IMR-90 (cell line): ENCODE data around the gene AZIN2. TPM values are rescaled to one million over a fixed set of nuclear protein-coding genes. Genes with fewer than 3 reads are reported as not detected.
A peak's percentile ranks its signal among the peaks of the same experiment; 100 is the strongest.

ENCODE experiments used
- ATAC-seq: fragments of 200-7000 bp; cut with Tn5 transposase; 2 replicates; pipeline ENCODE4 v1.9.1; 2020; ENCODE audit warnings: low read depth, mild to moderate bottlenecking, moderate library complexity
- BruUV-seq: library from RNA; stranded (reverse); fragments of 400-500 nt; replicated peaks from 2 replicates; lab custom pipeline; 2021; lab: Mats Ljungman, UMichigan
- CTCF ChIA-PET: fragments of 300-600 bp; formaldehyde crosslinking; extraction: SDS; loops from one replicate; lab custom pipeline; 2021; ENCODE audit warnings: antibody characterized with exemption; lab: Yijun Ruan, JAX
- POLR2A ChIA-PET: fragments of 300-600 bp; sonication (Branson Sonifier 250); formaldehyde crosslinking; loops from one replicate; lab custom pipeline; 2022; ENCODE audit warnings: antibody characterized with exemption; ENCODE audit not compliant: unreplicated experiment; lab: Charles Lee
- DNase-seq: peaks from one replicate; pipeline ENCODE4 v3.0.0; 2013
- H2AFZ ChIP-seq: replicated peaks from 2 replicates; pipeline ENCODE3; 2013; ENCODE audit warnings: low read length, mild to moderate bottlenecking; ENCODE audit not compliant: poor library complexity
- H2AK5ac ChIP-seq: 2 replicates; pipeline ENCODE4 v1.6.1; 2013; ENCODE audit warnings: low read depth, low read length, inconsistent platforms
- H2AK9ac ChIP-seq: replicated peaks from 2 replicates; pipeline ENCODE3; 2013; ENCODE audit warnings: mild to moderate bottlenecking, low read depth, low read length, moderate library complexity; ENCODE audit not compliant: poor library complexity
- H2BK120ac ChIP-seq: 2 replicates; pipeline ENCODE4 v1.6.1; 2013; ENCODE audit warnings: low read depth, low read length, inconsistent platforms
- H2BK15ac ChIP-seq: 3 replicates; pipeline ENCODE4 v1.6.1; 2013; ENCODE audit warnings: low read depth, low read length, inconsistent platforms
- H2BK20ac ChIP-seq: 2 replicates; pipeline ENCODE4 v1.6.1; 2013; ENCODE audit warnings: low read depth, mild to moderate bottlenecking, inconsistent platforms, low read length, moderate library complexity
- H2BK5ac ChIP-seq: 2 replicates; pipeline ENCODE4 v1.6.1; 2013; ENCODE audit warnings: mild to moderate bottlenecking, low read depth, low read length, inconsistent platforms; ENCODE audit not compliant: poor library complexity, severe bottlenecking
- H3K14ac ChIP-seq: replicated peaks from 2 replicates; pipeline ENCODE4 v1.6.1; 2013; ENCODE audit warnings: low read depth, low read length, inconsistent platforms
- H3K18ac ChIP-seq: 2 replicates; pipeline ENCODE4 v1.6.1; 2013; ENCODE audit warnings: low read depth, low read length, control low read depth
- H3K23ac ChIP-seq: 2 replicates; pipeline ENCODE4 v1.6.1; 2013; ENCODE audit warnings: low read depth, low read length, inconsistent platforms
- H3K27ac ChIP-seq: 2 replicates; pipeline ENCODE4 v1.5.1; 2013; ENCODE audit warnings: mild to moderate bottlenecking, control low read depth, low read length; ENCODE audit not compliant: insufficient read depth
- H3K27me3 ChIP-seq: 2 replicates; pipeline ENCODE4 v1.6.1; 2013; ENCODE audit warnings: low read length; ENCODE audit not compliant: control insufficient read depth, insufficient read depth
- H3K36me3 ChIP-seq: 2 replicates; pipeline ENCODE4 v1.6.1; 2013; ENCODE audit warnings: low read length, mixed read lengths; ENCODE audit not compliant: control insufficient read depth, insufficient read depth
- H3K4ac ChIP-seq: 2 replicates; pipeline ENCODE4 v1.6.1; 2013; ENCODE audit warnings: low read depth, low read length, inconsistent platforms
- H3K4me1 ChIP-seq: 2 replicates; pipeline ENCODE4 v1.6.1; 2013; ENCODE audit warnings: low read length, mixed read lengths; ENCODE audit not compliant: control insufficient read depth, insufficient read depth
- H3K4me2 ChIP-seq: 2 replicates; pipeline ENCODE4 v1.6.1; 2013; ENCODE audit warnings: low read depth, mild to moderate bottlenecking, control low read depth, low read length, moderate library complexity
- H3K4me3 ChIP-seq: 2 replicates; pipeline ENCODE4 v1.5.1; 2013; ENCODE audit warnings: low read depth, mild to moderate bottlenecking, control low read depth, low read length, moderate library complexity; ENCODE audit not compliant: insufficient read depth
- H3K56ac ChIP-seq: 2 replicates; pipeline ENCODE4 v1.6.1; 2013; ENCODE audit warnings: low read length, inconsistent platforms; ENCODE audit not compliant: insufficient read depth; ENCODE audit errors: extremely low read depth
- H3K79me1 ChIP-seq, 2 experiments: 2 replicates each; pipeline ENCODE4 v1.6.1; 2013; ENCODE audit warnings: low read length in 2 of 2, inconsistent platforms in 1 of 2, low read depth in 1 of 2
- H3K9ac ChIP-seq: 2 replicates; pipeline ENCODE4 v1.6.1; 2013; ENCODE audit warnings: low read depth, low read length, control low read depth
- H3K9me1 ChIP-seq: 2 replicates; pipeline ENCODE4 v1.6.1; 2013; ENCODE audit warnings: low read length, inconsistent platforms; ENCODE audit not compliant: insufficient read depth
- H3K9me3 ChIP-seq: 2 replicates; pipeline ENCODE4 v1.6.1; 2013; ENCODE audit warnings: low read length; ENCODE audit not compliant: control insufficient read depth, insufficient read depth
- H4K20me1 ChIP-seq: 2 replicates; pipeline ENCODE4 v1.6.1; 2013; ENCODE audit warnings: low read length, inconsistent platforms; ENCODE audit not compliant: insufficient read depth
- H4K5ac ChIP-seq: 2 replicates; pipeline ENCODE4 v1.6.1; 2013; ENCODE audit warnings: mild to moderate bottlenecking, low read depth, low read length, control low read depth
- H4K8ac ChIP-seq, 2 experiments: 2 replicates each; pipeline ENCODE4 v1.6.1; 2013; ENCODE audit warnings: low read depth in 2 of 2, low read length in 2 of 2, control low read depth in 1 of 2, inconsistent platforms in 1 of 2
- H4K91ac ChIP-seq: 2 replicates; pipeline ENCODE4 v1.6.1; 2013; ENCODE audit warnings: low read depth, low read length, inconsistent platforms; ENCODE audit not compliant: insufficient read depth
- MAFK ChIP-seq: IDR thresholded peaks from 2 replicates; pipeline ENCODE4 v1.6.1; 2012; ENCODE audit warnings: low read depth, low read length, improper control_type of control experiment
- MXI1 ChIP-seq: IDR thresholded peaks from 2 replicates; pipeline ENCODE4 v1.6.1; 2012; ENCODE audit warnings: low read depth, mild to moderate bottlenecking, low read length, moderate library complexity, borderline replicate concordance
- WGBS, 2 experiments: methylation state at CpG; one replicate each; pipeline versions ENCODE4 v1.1.5 to v1.1.7; 2013; ENCODE audit warnings: missing lambda C conversion rate in 2 of 2; ENCODE audit not compliant: insufficient read length in 1 of 2; ENCODE audit errors: extremely low coverage in 2 of 2; 5-methylcytosine and 5-hydroxymethylcytosine counted together
- dilution Hi-C: fragments of 300-500 bp; cut with HindIII; formaldehyde crosslinking; loops from one replicate; pipeline ENCODE4 v1.14.3; 2018; ENCODE audit warnings: low sequenced_read_pairs; ENCODE audit not compliant: unreplicated experiment
- in situ Hi-C: fragments of 300-500 bp; cut with MboI; formaldehyde crosslinking; loops from 3 replicates; pipeline ENCODE4 v1.14.3; 2019; ENCODE audit warnings: low sequenced_read_pairs, inconsistent platforms, mixed read lengths
- intact Hi-C: fragments of 100-400 bp; cut with micrococcal nuclease; formaldehyde crosslinking; loops from 2 replicates; pipeline ENCODE4 v1.10.0; 2022
- polyA plus RNA-seq, 3 experiments: library from polyadenylated mRNA; depleted of rRNA; stranded (reverse); fragments of >200 nt; gene quantifications; 2 replicates each; pipeline ENCODE4 v1.2.3, GENCODE V29; 2012; ENCODE audit warnings: low replicate concordance in 1 of 3
- total RNA-seq: library from RNA; depleted of rRNA; stranded (reverse); fragments of >200 nt; gene quantifications from 2 replicates; pipeline ENCODE4 v1.2.3, GENCODE V29; 2012
- TF ChIP-seq, protein P1 (sequence below): fragments of 150-350 bp; IDR thresholded peaks from 2 replicates; pipeline ENCODE4 v1.6.1; 2017; ENCODE audit warnings: mild to moderate bottlenecking, antibody characterized with exemption, low read length, low read depth

AZIN2 gene
- total and polyA plus RNA-seq, 2 of the 4 experiments (the other 2 are of a cell fraction) = 4.7 to 8.9 TPM

- in situ Hi-C loops (no loop called here), dilution Hi-C loops (no loop called here), intact Hi-C loops (no loop called here)
- peak overlapping the region; percentile 96 for H3K4me2 ChIP-seq
- no peak overlapping the region for H2BK20ac ChIP-seq
- ChIA-PET CTCF (interaction anchor here (0.5 kb wide), 1 partner anchor 241 kb away, joined by 3 read pairs; no protein-coding TSS in a partner anchor), POLR2A (interaction anchor here (0.7 kb wide), 1 partner anchor 12 kb away, joined by 3 read pairs; no protein-coding TSS in a partner anchor)
- peak overlapping the region; percentile 72 to 88; a peak in 3 of 4 replicates for H4K8ac ChIP-seq
- H3K9me1 ChIP-seq = peaks cover 14% of the 10 kb centered on the region; the same call in 1 of the 2 replicates
- peak overlapping the region; percentile 60 for H3K27ac ChIP-seq
- peak overlapping the region; percentile 38 for H2BK5ac ChIP-seq
- peak overlapping the region; percentile 90 for H3K23ac ChIP-seq
- 21% methylated on average over 4 of the region's 5 CpGs; no CpG with 5 or more reads in 1 of the 2 experiments for WGBS, 2 experiments
- H2BK15ac ChIP-seq = 0 out of 3 replicates have a peak overlapping the region, but pooled peaks have one; percentile 19
- peaks cover 5% of the 10 kb centered on the region; the same call in 1 of the 2 replicates for H3K4me1 ChIP-seq
- H3K9me3 ChIP-seq = no peaks in the 10 kb centered on the region
- H2AK9ac ChIP-seq = peak overlapping the region; percentile 98
- H2AK5ac ChIP-seq = peak overlapping the region; percentile 83
- peak overlapping the region; percentile 88 for H3K4ac ChIP-seq
- peak overlapping the region; percentile 73; the same call in 1 of the 2 replicates for H4K91ac ChIP-seq
- H2BK120ac ChIP-seq = no peak overlapping the region
- no peak for ATAC-seq
- peak overlapping the region; percentile 27 for H3K56ac ChIP-seq
- H3K14ac ChIP-seq = peak overlapping the region; percentile 95
- H3K18ac ChIP-seq = peak overlapping the region; percentile 11; the same call in 1 of the 2 replicates
- BruUV-seq = no TSS peak
- peaks cover 20 to 49% of the 10 kb centered on the region in 2 experiments for H3K79me1 ChIP-seq
- TF ChIP-seq MXI1 (peak; percentile 90), MAFK (no peak)
- TF ChIP-seq, protein P1, sequence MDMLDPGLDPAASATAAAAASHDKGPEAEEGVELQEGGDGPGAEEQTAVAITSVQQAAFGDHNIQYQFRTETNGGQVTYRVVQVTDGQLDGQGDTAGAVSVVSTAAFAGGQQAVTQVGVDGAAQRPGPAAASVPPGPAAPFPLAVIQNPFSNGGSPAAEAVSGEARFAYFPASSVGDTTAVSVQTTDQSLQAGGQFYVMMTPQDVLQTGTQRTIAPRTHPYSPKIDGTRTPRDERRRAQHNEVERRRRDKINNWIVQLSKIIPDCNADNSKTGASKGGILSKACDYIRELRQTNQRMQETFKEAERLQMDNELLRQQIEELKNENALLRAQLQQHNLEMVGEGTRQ = peak; percentile 67
- peak overlapping the region; percentile 62 for H4K5ac ChIP-seq
- peak overlapping the region; percentile 72 for H3K9ac ChIP-seq
- no peaks in the 10 kb centered on the region for H3K27me3 ChIP-seq
- H3K36me3 ChIP-seq = 0 out of 2 replicates have a peak, but pooled peaks cover 2% of the 10 kb centered on the region
- H3K4me3 ChIP-seq = peak overlapping the region; percentile 68
- H4K20me1 ChIP-seq = peaks cover 18% of the 10 kb centered on the region
- peak; percentile 19 for DNase-seq
- peak overlapping the region; percentile 92 for H2AFZ ChIP-seq
These were observed 44.9 kb upstream of the AZIN2 start for GRCh38 chr1:33036051-33036525.
